Astrocyte of the spinal cord (primary cell): Measurements from ENCODE around the gene PPP1R3D.

Experiments
- DNase-seq: peaks from one replicate; pipeline ENCODE4 v3.0.0; 2011; ENCODE audit warnings: low read depth, low spot score
- H3K4me3 ChIP-seq: 2 replicates; pipeline ENCODE4 v1.5.1; 2011; ENCODE audit warnings: low read depth, mild to moderate bottlenecking, low read length, moderate library complexity
- CTCF ChIP-seq: IDR thresholded peaks from 2 replicates; pipeline ENCODE4 v1.5.1; 2012; ENCODE audit warnings: low read depth, mild to moderate bottlenecking, low read length, inconsistent platforms
- in situ Hi-C: cut with HindIII; loops from 2 replicates; pipeline ENCODE4 v1.10.0; 2017; ENCODE audit warnings: low sequenced_read_pairs

Gene PPP1R3D

GRCh38 chr20:59931511-59932312 lies 8.4 kb downstream of the PPP1R3D start:
- in situ Hi-C loops, result no loop called here
- H3K4me3 ChIP-seq, result no peak overlapping the region
- DNase-seq, result no peak
- no peak for TF ChIP-seq CTCF

- TF ChIP-seq CTCF, result no peak
- H3K4me3 ChIP-seq, result no peak overlapping the region
- in situ Hi-C loops, result no loop called here
- no peak for DNase-seq
Observed at GRCh38 chr20:59925899-59926298, 14.2 kb downstream of the PPP1R3D start.

GRCh38 chr20:59925359-59925758 lies 14.7 kb downstream of the PPP1R3D start:
- H3K4me3 ChIP-seq, result no peak overlapping the region
- no peak for DNase-seq
- no peak for TF ChIP-seq CTCF
- in situ Hi-C loops, result no loop called here

GRCh38 chr20:59923514-59923913 lies 16.6 kb downstream of the PPP1R3D start:
- DNase-seq, result no peak
- in situ Hi-C loops, result no loop called here
- H3K4me3 ChIP-seq, result no peak overlapping the region
- no peak for TF ChIP-seq CTCF

- in situ Hi-C loops, result no loop called here
- DNase-seq, result no peak
- no peak overlapping the region for H3K4me3 ChIP-seq
- no peak for TF ChIP-seq CTCF
Observed at GRCh38 chr20:59920944-59921343, 19.2 kb downstream of the PPP1R3D start.

- DNase-seq, result no peak
- no peak overlapping the region for H3K4me3 ChIP-seq
- in situ Hi-C loops, result no loop called here
- no peak for TF ChIP-seq CTCF
Observed at GRCh38 chr20:59912609-59913008, 27.5 kb downstream of the PPP1R3D start.
